H1 (cell line): Measurements from ENCODE around the gene MMD. TPM values are rescaled to one million over a fixed set of nuclear protein-coding genes. Genes with fewer than 3 reads are reported as not detected.

Source experiments
- EZH2 ChIP-seq: fragments of 200-600 bp; sonication (generic); IDR thresholded peaks from 2 replicates; pipeline ENCODE4 v1.7.1; 2012; ENCODE audit warnings: low read depth, mild to moderate bottlenecking, moderate library complexity, low read length, inconsistent platforms; ENCODE audit not compliant: severe bottlenecking
- RXRA ChIP-seq: IDR thresholded peaks from 2 replicates; pipeline ENCODE4 v1.6.1; 2011; ENCODE audit warnings: low read depth, mild to moderate bottlenecking, low read length, moderate library complexity; ENCODE audit not compliant: insufficient read depth
- polyA plus RNA-seq, 7 experiments: library from polyadenylated mRNA; depleted of rRNA in 3 of 7; stranded (reverse) in 5 of 7; unstranded in 2 of 7; fragments of >200 nt in 5 of 7; fragments of 200-250 nt in 2 of 7; gene quantifications; 1 replicate in 5 of 7; 2 replicates in 1 of 7; 4 replicates in 1 of 7; pipeline versions ENCODE4 v1.2.1 to v1.2.3, GENCODE V29; 2011 to 2013; ENCODE audit warnings: missing spikeins in 2 of 7, mixed read lengths in 2 of 7
- total RNA-seq: library from RNA; stranded (reverse); fragmentation: NEBNext Ultra II Directional; extraction: Animal tissue kit (Norgen Biotek cat#: 25700); gene quantifications from 2 replicates; pipeline ENCODE4 v1.2.1, GENCODE V29; 2021

The MMD gene
- total and polyA plus RNA-seq, 2 of the 8 experiments (the other 6 are each of a cell fraction or from before 2014, with no cell fraction given), result 28.2 to 37.8 TPM

DNA sequence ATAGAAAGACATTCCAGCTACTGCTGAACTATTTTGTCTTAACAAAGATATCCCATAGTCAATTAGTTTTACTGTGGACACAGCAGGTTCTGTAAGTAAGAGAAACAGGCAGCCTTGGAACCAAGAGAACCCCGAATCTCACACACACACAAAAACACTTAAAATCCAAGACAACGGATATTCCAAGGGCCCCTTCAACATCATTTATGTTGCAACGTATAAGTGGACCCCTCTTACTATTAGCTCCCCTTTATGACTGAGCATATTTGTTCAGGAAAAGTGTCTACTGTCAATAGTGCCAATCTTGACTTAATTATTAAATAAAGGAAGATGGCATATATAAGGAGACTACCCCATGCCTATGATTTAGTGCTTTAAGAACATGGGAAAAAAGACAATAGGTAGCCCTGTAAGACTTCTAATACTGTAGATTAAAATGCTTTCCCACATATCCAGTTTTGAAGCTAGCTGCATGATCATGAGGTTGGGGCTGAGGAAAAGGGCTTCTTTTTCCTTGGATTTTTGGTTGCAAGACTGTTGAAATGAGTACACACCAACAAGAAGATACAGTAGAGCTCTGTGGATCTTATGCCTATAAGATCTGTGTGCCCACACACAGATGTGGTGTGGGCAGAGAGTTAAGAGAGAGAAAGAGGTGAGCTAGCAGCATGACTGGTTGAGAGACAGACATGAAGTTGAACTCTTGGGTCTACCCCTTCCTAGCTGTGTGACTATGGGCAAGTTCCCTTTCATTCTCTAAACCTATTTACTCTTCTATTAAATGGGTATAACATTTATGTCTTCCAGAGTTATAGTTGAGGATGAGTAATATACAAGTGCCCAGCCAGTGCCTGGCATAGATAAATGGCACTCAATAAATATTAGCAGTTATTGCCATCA, 3.0 kb downstream of the MMD start (continued):
- TF ChIP-seq EZH2 (no peak), RXRA (no peak)
- TF ChIP-seq, all 59 proteins: peak for 0
